Measurements from ENCODE around the gene ATXN10.

ATXN10 gene

DNA sequence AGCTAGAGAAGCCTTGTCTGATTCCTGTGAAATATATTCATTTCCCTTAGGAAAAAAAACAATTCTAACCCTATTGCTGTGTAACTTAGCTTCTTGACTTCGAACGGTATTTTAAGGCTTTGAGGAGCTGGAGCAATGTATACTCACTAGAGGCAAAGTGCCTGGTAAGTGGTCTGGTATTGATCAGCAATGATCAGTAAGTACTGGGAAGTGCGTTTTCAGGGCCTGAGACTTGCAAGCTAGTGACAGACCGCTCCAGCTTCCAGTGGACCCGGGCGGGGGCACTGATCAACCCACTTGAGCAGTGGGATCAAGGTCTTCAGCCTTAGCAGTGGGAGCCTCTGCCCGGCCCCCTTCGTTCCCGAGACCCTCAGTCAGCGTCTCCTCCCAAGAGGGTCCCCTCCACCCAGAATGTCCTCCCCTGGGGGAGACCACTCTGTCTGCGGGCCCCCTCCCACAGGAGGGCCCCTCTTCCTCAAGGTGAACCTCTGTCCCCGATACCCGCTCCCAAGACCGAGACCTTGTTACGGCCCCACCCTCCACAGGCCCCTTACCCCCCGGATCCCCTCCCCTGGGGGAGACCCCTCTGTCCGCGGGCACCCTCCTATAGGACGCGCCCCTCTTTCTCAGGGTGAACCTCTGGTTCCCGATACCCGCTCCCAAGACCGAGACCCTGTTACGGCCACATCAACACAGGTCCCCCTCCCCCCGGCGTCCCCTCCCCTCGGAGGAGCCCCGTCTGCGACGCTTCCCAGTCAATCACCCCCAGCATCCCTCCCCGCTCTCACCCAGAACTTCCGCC is 452 bp upstream of the ATXN10 start:
- H3K4me3 ChIP-seq (ENCODE audit: low read length) = peak overlapping the region; percentile 85
- TF ChIP-seq, protein P1, sequence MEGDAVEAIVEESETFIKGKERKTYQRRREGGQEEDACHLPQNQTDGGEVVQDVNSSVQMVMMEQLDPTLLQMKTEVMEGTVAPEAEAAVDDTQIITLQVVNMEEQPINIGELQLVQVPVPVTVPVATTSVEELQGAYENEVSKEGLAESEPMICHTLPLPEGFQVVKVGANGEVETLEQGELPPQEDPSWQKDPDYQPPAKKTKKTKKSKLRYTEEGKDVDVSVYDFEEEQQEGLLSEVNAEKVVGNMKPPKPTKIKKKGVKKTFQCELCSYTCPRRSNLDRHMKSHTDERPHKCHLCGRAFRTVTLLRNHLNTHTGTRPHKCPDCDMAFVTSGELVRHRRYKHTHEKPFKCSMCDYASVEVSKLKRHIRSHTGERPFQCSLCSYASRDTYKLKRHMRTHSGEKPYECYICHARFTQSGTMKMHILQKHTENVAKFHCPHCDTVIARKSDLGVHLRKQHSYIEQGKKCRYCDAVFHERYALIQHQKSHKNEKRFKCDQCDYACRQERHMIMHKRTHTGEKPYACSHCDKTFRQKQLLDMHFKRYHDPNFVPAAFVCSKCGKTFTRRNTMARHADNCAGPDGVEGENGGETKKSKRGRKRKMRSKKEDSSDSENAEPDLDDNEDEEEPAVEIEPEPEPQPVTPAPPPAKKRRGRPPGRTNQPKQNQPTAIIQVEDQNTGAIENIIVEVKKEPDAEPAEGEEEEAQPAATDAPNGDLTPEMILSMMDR (conservative IDR thresholded peaks at IDR 0.05; ENCODE audit: low read depth, low read length) = no peak
- DNase-seq (ENCODE audit: low read depth) = no peak

DNA sequence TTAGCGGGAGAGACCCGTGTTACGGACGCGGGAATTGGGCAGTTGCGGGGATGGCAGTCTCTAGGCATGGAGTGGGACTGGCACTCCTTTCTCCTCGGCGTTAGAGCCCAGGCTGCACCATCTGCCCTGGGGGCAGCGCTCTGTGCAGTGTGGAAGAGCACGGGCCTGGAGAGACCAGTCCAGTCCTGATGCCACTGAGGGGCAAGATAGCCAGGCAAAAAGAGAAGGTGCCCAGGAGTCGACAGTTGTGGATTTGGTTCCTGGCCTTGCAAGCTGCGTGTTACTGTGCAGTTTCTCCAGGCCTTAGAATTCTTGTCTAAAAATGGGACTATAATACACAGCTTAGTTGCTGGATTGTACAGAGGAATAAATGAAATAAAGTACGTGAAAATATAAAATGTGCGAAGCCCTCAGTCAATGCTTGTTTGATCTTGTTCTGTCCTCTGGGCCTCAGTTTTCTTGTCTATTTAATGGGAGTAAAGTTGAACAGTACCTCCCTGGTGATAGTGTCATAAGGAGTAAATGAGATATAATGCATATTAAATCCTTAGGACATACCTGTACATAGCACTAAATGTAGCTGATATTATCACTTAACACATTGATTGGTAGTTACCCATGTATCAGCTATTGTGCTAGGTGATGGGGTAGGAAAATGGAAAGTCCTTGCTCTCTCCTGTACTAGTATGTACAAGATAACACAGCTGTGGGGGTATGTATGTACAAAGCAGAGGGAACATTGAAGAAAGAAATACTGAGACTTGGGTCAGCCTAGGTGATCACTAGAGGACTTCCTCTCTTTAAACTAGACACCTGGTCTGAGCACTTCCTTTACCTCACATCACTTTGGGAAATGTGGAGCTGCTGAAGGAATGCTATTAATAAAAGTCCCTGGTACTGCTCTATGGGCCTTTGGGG is 1.2 kb downstream of the ATXN10 start:
- peak overlapping the region; percentile 85 for H3K4me3 ChIP-seq (ENCODE audit: low read length)
- no peak for DNase-seq (ENCODE audit: low read depth)
- TF ChIP-seq, protein P1 (conservative IDR thresholded peaks at IDR 0.05; ENCODE audit: low read depth, low read length) = no peak

DNA sequence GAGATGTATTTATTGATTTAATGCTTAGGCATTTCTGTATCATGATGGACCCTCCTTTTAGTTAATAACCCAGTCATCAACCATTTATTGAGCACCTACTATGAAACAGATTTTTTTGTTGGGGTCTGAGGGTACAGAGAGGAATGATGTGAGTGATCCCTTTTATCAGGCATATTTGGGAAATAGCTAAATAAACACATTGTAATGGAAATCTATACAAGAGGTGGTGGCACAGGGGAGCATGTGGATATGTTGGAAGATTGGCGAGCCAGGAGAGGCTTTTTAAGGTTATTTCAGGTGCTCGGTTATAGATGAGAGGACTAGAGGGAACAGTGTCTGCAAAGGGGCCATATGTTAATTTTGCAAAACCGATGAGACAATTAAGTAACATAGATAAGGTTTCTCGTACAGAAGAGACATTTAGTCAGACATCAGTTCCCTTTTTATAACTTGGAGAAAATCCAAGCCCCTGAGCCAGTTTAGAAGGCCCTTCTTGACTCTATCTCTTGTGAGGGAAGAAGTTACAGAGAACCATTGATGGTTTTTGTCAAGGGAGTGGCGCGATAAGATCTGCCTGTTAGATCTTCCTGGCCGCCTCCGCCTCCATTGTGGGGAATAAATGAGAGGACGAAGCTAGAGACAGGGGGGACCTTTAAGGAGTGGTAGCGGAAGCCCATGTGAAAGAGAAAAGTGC is 2.0 kb downstream of the ATXN10 start:
- TF ChIP-seq, protein P1 (conservative IDR thresholded peaks at IDR 0.05; ENCODE audit: low read depth, low read length) = no peak
- no peak for DNase-seq (ENCODE audit: low read depth)
- H3K4me3 ChIP-seq (ENCODE audit: low read length) = peak overlapping the region; percentile 85

DNA sequence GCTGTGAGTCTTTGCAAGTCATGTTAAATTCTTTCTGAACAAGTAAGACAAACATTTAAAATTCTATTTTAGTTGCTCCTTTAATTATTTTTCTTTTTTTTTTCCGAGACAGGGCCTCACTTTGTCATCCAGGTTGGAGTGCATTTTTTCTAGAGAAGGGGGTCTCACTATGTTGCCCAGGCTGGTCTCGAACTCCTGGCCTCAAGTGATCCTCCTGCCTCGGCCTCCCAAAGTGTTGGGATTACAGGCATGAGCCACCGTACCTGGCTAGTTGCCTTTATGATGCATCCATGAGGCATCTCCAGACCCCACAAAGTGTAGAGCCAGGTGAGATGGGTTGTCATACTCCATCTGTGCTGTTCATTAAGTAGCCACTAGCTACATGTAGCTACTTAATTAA is 4.4 kb downstream of the ATXN10 start:
- TF ChIP-seq, protein P1 (conservative IDR thresholded peaks at IDR 0.05; ENCODE audit: low read depth, low read length) = no peak
- no peak overlapping the region for H3K4me3 ChIP-seq (ENCODE audit: low read length)
- no peak for DNase-seq (ENCODE audit: low read depth)

DNA sequence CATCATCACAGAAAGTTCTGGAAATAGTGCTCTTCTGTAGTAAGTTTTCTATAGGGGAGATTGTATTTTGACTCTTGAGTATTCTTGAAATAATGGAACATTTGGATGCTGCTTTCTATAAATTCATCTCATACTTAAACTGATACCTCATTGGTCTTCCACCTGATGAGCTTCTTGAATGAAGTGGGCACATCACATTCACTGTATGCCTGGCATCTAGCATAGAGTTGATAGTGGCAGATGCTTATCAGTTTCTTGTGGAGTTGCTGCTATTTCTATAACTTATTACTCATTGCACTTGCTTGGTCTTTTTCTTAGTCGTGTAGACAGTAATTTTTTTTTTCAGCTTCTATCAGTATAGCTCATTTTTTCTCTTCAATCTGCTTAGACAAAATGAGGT is 5.4 kb downstream of the ATXN10 start:
- DNase-seq (ENCODE audit: low read depth) = no peak
- H3K4me3 ChIP-seq (ENCODE audit: low read length) = no peak overlapping the region
- TF ChIP-seq, protein P1 (conservative IDR thresholded peaks at IDR 0.05; ENCODE audit: low read depth, low read length) = no peak

DNA sequence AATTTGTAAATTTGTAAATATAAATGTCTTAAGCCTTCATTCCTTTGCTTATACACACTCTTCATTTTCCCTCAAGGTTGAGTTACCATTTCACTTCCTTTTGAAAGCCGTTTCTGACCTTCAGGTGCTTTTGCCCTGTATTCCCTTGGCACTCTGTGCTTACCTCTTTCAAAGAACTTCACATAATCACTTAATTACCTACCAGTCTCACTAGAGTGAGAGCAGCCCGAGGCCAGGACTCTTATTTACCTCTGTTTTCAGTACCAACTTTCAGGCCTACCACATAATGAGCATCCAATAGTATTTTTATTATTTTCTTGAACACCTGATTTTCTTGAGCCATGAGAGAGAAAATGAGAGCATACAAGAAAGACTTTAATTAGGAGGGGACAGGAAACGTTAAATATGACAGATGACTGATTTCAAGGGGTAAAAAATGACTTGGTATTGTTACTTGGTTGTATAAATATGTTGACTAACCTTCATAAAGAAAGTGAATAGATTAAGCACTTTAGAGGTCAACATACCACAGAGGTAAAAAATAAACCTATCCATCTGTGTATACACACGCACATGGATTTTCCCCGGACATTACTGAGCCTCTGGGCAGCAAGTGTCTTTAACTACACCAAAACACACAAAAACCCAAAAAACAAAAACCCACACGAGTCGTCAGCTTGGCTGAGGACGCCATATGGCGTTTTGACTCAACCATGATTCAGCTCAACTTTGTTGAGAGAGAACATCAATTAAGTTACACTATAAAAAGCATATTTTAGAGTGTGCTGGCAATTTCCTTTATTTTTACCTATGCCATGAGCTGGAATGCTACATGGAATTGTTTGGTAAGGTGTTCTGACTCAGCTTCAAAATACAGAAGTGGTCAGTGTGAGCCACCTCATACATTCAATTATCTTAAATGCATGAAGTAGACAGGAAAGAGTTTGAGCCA is 7.6 kb downstream of the ATXN10 start:
- TF ChIP-seq, protein P1 (conservative IDR thresholded peaks at IDR 0.05; ENCODE audit: low read depth, low read length) = no peak
- DNase-seq (ENCODE audit: low read depth) = no peak
- no peak overlapping the region for H3K4me3 ChIP-seq (ENCODE audit: low read length)
